KMS-11 (cell line): ENCODE measurements around the gene ZNF41.

ENCODE experiments used
- H2AFZ ChIP-seq: fragments of 200-600 bp; sonication (generic); 2 replicates; pipeline ENCODE4 v1.6.1; 2016; ENCODE audit warnings: antibody characterized with exemption, mixed run types, low read depth
- H3K27ac ChIP-seq: fragments of 200-600 bp; sonication (generic); 2 replicates; pipeline ENCODE4 v1.6.1; 2016; ENCODE audit warnings: mild to moderate bottlenecking, mixed run types
- H3K27me3 ChIP-seq: fragments of 200-600 bp; sonication (generic); 2 replicates; pipeline ENCODE4 v1.6.1; 2017; ENCODE audit warnings: mild to moderate bottlenecking, low read depth, mixed run types, moderate library complexity; ENCODE audit not compliant: insufficient read depth
- H3K36me3 ChIP-seq: fragments of 200-600 bp; sonication (generic); 2 replicates; pipeline ENCODE4 v1.6.1; 2017; ENCODE audit warnings: mild to moderate bottlenecking, mixed run types; ENCODE audit not compliant: insufficient read depth
- H3K4me1 ChIP-seq: fragments of 200-600 bp; sonication (generic); 2 replicates; pipeline ENCODE4 v1.6.1; 2016; ENCODE audit warnings: mild to moderate bottlenecking, low read depth, mixed run types; ENCODE audit not compliant: poor library complexity, severe bottlenecking
- H3K4me2 ChIP-seq: fragments of 200-600 bp; sonication (generic); 2 replicates; pipeline ENCODE4 v1.7.0; 2016; ENCODE audit warnings: mild to moderate bottlenecking, mixed run types
- H3K4me3 ChIP-seq: fragments of 200-600 bp; sonication (generic); IDR thresholded peaks from 2 replicates; pipeline ENCODE4 v1.6.1; 2017; ENCODE audit warnings: low read depth, low read length, mixed read lengths; ENCODE audit not compliant: insufficient read depth
- H3K79me2 ChIP-seq: fragments of 200-600 bp; sonication (generic); 2 replicates; pipeline ENCODE4 v1.6.1; 2016; ENCODE audit warnings: low read depth, mixed run types; ENCODE audit not compliant: insufficient read depth
- H3K9ac ChIP-seq: fragments of 200-600 bp; sonication (generic); 2 replicates; pipeline ENCODE4 v1.6.1; 2016; ENCODE audit warnings: mild to moderate bottlenecking, mixed run types
- H4K20me1 ChIP-seq: fragments of 200-600 bp; sonication (generic); 2 replicates; pipeline ENCODE4 v1.6.1; 2016; ENCODE audit warnings: mild to moderate bottlenecking, mixed run types; ENCODE audit not compliant: insufficient read depth
- TF ChIP-seq, protein P1 (sequence below): fragments of 200-600 bp; sonication (generic); conservative IDR thresholded peaks from 2 replicates; pipeline ENCODE4 v1.6.1; 2017; ENCODE audit warnings: low read depth, mild to moderate bottlenecking, antibody characterized with exemption, low read length, moderate library complexity, mixed read lengths

The ZNF41 gene

DNA sequence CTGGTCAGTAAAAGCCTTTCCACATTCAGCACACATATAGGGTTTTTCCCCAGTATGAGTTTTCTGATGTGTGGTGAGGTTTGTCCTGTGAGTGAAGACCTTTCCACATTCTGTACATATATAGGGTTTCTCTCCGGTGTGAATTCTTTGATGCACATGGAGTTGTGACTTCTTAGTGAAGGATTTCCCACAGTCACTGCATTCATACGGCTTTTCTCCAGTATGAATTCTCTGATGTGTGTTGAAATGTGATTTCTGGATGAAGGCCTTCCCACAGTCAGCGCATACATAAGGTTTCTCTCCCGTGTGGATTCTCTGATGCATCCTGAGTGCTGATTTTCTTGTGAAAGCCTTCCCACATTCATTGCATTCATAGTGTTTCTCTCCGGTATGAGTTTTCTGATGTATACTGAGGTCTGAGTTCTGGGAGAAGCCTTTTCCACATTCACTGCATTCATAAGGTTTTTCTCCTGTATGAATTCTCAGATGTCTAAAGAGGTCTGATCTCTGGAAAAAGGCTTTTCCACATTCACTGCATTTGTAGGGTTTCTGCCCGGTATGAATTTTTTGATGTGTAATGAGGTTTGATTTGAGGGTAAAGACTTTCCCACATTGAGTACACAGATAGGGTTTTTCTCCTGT lies 34.7 kb downstream of the ZNF41 start:
- no peaks in the 10 kb centered on the region for H3K79me2 ChIP-seq
- H2AFZ ChIP-seq: no peak overlapping the region
- no peaks in the 10 kb centered on the region for H4K20me1 ChIP-seq
- TF ChIP-seq, protein P1, sequence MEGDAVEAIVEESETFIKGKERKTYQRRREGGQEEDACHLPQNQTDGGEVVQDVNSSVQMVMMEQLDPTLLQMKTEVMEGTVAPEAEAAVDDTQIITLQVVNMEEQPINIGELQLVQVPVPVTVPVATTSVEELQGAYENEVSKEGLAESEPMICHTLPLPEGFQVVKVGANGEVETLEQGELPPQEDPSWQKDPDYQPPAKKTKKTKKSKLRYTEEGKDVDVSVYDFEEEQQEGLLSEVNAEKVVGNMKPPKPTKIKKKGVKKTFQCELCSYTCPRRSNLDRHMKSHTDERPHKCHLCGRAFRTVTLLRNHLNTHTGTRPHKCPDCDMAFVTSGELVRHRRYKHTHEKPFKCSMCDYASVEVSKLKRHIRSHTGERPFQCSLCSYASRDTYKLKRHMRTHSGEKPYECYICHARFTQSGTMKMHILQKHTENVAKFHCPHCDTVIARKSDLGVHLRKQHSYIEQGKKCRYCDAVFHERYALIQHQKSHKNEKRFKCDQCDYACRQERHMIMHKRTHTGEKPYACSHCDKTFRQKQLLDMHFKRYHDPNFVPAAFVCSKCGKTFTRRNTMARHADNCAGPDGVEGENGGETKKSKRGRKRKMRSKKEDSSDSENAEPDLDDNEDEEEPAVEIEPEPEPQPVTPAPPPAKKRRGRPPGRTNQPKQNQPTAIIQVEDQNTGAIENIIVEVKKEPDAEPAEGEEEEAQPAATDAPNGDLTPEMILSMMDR: no peak
- H3K4me2 ChIP-seq: no peak overlapping the region
- H3K27ac ChIP-seq: no peak overlapping the region
- no peak overlapping the region for H3K4me3 ChIP-seq
- no peaks in the 10 kb centered on the region for H3K36me3 ChIP-seq
- H3K9ac ChIP-seq: no peak overlapping the region
- H3K4me1 ChIP-seq: no peaks in the 10 kb centered on the region
- H3K27me3 ChIP-seq: no peaks in the 10 kb centered on the region

DNA sequence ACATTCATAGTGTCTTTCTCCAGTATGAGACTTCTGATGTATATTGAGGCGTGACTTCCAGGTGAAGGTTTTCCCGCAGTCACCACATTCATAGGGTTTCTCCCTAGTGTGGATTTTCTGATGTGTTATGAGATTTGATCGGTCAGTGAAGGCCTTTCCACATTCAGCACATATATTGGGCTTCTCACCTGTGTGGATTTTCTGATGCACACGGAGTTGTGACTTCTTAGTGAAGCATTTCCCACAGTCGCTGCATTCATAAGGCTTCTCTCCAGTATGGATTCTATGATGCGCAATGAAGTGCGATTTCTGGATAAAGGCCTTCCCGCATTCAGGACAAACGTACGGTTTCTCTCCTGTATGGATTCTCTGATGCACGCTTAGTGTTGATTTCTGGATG lies 35.4 kb downstream of the ZNF41 start:
- no peak overlapping the region for H3K27ac ChIP-seq
- H3K4me2 ChIP-seq: no peak overlapping the region
- no peak overlapping the region for H3K9ac ChIP-seq
- H2AFZ ChIP-seq: no peak overlapping the region
- H3K36me3 ChIP-seq: no peaks in the 10 kb centered on the region
- no peaks in the 10 kb centered on the region for H3K79me2 ChIP-seq
- no peaks in the 10 kb centered on the region for H3K4me1 ChIP-seq
- TF ChIP-seq, protein P1: no peak
- no peaks in the 10 kb centered on the region for H4K20me1 ChIP-seq
- no peaks in the 10 kb centered on the region for H3K27me3 ChIP-seq
- no peak overlapping the region for H3K4me3 ChIP-seq

DNA sequence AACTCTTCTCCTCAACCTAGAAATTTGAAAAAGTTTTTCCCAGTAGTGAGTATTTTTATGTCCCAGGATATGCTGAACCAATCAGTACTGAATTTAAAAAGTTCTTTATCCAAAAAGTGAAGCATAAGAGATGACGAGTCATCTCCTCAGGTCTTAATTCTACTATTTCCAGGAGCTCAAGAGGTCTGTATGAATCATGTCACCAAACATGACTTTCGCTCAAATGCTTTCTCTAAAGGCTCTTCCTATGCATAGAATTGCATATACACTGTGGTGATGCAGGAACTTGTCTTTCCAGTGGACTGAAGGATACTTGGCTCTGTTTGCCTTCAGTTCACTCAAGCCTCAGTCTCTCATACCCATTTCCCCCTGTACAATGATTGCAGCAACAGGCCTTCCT lies 36.1 kb downstream of the ZNF41 start:
- TF ChIP-seq, protein P1: no peak
- Histone ChIP-seq H3K4me2 (no peak overlapping the region), H3K79me2 (no peaks in the 10 kb centered on the region), H3K27me3 (no peaks in the 10 kb centered on the region), H3K4me1 (no peaks in the 10 kb centered on the region), H3K9ac (no peak overlapping the region), H4K20me1 (no peaks in the 10 kb centered on the region), H3K27ac (no peak overlapping the region), H3K36me3 (no peaks in the 10 kb centered on the region), H2AFZ (no peak overlapping the region), H3K4me3 (no peak overlapping the region)

DNA sequence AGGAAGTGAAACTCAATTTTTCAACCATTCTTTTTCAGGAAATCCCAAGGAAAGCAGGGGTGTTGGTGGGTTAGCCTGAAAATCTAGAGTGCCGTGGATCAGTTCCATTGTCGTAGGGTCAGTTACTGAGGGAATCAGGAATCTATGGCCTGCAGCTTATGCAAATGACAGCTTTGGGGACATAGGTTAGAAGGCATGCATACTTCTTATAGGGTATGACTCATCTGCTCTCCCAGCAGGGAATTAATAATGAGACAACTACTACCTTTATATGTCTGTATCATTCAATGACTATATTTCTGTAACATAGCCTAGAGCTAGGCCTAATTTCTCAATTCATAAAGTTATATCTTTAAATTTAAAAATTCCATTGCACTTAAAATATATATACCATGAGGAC lies 36.6 kb downstream of the ZNF41 start:
- H3K9ac ChIP-seq: no peak overlapping the region
- no peak overlapping the region for H2AFZ ChIP-seq
- H3K4me3 ChIP-seq: no peak overlapping the region
- no peaks in the 10 kb centered on the region for H3K4me1 ChIP-seq
- H3K4me2 ChIP-seq: no peak overlapping the region
- H3K79me2 ChIP-seq: no peaks in the 10 kb centered on the region
- TF ChIP-seq, protein P1: no peak
- H3K27ac ChIP-seq: no peak overlapping the region
- H3K36me3 ChIP-seq: no peaks in the 10 kb centered on the region
- H3K27me3 ChIP-seq: no peaks in the 10 kb centered on the region
- no peaks in the 10 kb centered on the region for H4K20me1 ChIP-seq
